GM23338 (cell line): ENCODE results near the gene CD58.

Experiments used
- CTCF ChIP-seq, 2 experiments: fragments of 200-600 bp in 1 of 2; sonication (generic) in 1 of 2; conservative IDR thresholded peaks; 2 replicates each; pipeline versions ENCODE4 v1.5.1 to v1.6.1; 2016 to 2017; ENCODE audit warnings: antibody characterized with exemption in 2 of 2, low read depth in 2 of 2, mild to moderate bottlenecking in 2 of 2, moderate library complexity in 1 of 2
- EZH2 ChIP-seq: fragments of 200-600 bp; sonication (generic); IDR thresholded peaks from one replicate; pipeline ENCODE4 v1.8.0; 2017; ENCODE audit warnings: antibody characterized with exemption, mild to moderate bottlenecking, low read depth; ENCODE audit not compliant: unreplicated experiment
- EZH2phosphoT487 ChIP-seq: fragments of 200-600 bp; sonication (generic); IDR thresholded peaks from one replicate; pipeline ENCODE4 v1.8.1; 2018; ENCODE audit warnings: antibody characterized with exemption; ENCODE audit not compliant: unreplicated experiment
- JUNB ChIP-seq: IDR thresholded peaks from one replicate; pipeline ENCODE4 v1.6.1; 2016; ENCODE audit warnings: antibody characterized with exemption; ENCODE audit not compliant: unreplicated experiment
- NANOG ChIP-seq: IDR thresholded peaks from 2 replicates; pipeline ENCODE4 v1.6.1; 2016; ENCODE audit warnings: antibody characterized with exemption, borderline replicate concordance
- TF ChIP-seq, protein P1 (sequence below): IDR thresholded peaks from one replicate; pipeline ENCODE4 v1.6.1; 2018; ENCODE audit warnings: antibody characterized with exemption; ENCODE audit not compliant: unreplicated experiment

GRCh38 chr1:116482490-116482889 is 88.3 kb downstream of the CD58 start:
- no peak for TF ChIP-seq CTCF (conservative IDR thresholded peaks at IDR 0.05; ENCODE audit: low read depth in 2 of 2)
- no peak for TF ChIP-seq EZH2phosphoT487
- no peak for TF ChIP-seq EZH2
- TF ChIP-seq, protein P1, sequence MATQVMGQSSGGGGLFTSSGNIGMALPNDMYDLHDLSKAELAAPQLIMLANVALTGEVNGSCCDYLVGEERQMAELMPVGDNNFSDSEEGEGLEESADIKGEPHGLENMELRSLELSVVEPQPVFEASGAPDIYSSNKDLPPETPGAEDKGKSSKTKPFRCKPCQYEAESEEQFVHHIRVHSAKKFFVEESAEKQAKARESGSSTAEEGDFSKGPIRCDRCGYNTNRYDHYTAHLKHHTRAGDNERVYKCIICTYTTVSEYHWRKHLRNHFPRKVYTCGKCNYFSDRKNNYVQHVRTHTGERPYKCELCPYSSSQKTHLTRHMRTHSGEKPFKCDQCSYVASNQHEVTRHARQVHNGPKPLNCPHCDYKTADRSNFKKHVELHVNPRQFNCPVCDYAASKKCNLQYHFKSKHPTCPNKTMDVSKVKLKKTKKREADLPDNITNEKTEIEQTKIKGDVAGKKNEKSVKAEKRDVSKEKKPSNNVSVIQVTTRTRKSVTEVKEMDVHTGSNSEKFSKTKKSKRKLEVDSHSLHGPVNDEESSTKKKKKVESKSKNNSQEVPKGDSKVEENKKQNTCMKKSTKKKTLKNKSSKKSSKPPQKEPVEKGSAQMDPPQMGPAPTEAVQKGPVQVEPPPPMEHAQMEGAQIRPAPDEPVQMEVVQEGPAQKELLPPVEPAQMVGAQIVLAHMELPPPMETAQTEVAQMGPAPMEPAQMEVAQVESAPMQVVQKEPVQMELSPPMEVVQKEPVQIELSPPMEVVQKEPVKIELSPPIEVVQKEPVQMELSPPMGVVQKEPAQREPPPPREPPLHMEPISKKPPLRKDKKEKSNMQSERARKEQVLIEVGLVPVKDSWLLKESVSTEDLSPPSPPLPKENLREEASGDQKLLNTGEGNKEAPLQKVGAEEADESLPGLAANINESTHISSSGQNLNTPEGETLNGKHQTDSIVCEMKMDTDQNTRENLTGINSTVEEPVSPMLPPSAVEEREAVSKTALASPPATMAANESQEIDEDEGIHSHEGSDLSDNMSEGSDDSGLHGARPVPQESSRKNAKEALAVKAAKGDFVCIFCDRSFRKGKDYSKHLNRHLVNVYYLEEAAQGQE = no peak
- no peak for TF ChIP-seq JUNB
- no peak for TF ChIP-seq NANOG
